ENCODE results near the gene CACNA1C. TPM values are rescaled to one million over a fixed set of nuclear protein-coding genes. Genes with fewer than 3 reads are reported as not detected.

CACNA1C gene
- total and polyA plus RNA-seq, 2 donors (not counting 1 experiment from before 2014, with no cell fraction given), result 0.01 to 0.02 TPM

DNA sequence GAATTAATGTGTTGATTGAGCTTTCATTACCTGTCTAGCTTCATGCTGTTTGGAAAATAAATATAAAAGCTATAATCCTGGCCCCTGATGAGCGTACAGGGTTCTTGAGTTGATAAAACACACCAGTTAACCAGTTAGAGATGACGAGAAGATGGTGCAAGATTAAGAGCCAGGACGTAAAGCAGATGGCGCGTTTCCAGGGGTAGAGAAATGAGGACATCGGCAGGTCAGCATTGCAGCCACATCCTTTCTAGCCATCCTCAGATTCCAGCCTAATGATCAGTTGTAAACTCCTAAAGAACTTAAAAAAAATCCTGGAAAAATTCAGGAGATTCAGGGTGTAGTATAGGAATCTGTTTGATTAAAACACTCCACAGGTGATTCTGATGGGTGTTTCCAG lies 203.7 kb downstream of the CACNA1C start:
- Histone ChIP-seq H3K27me3 (replicated peaks in 1 of 4; ENCODE audit: control extremely low read depth in 1 of 4, control insufficient read depth in 3 of 4, insufficient read depth in 4 of 4, low read length in 3 of 4) (no peaks in the 10 kb centered on the region), H3K4me2 (replicated peaks; ENCODE audit: low read depth, low read length, poor library complexity, severe bottlenecking) (no peak overlapping the region), H2AFZ (ENCODE audit: insufficient read depth, low read depth, low read length, poor library complexity, severe bottlenecking) (no peak overlapping the region), H3K9ac (ENCODE audit: low read length) (no peak overlapping the region), H3K4me1 (ENCODE audit: control insufficient read depth in 2 of 2, insufficient read depth in 2 of 2, low read length in 2 of 2) (no peaks in the 10 kb centered on the region), H3K4me3 (ENCODE audit: control extremely low read depth in 1 of 5, extremely low read depth in 1 of 5, insufficient read depth in 1 of 5, low read depth in 2 of 5, low read length in 4 of 5) (no peak overlapping the region), H4K20me1 (ENCODE audit: control insufficient read depth, insufficient read depth, low read length, poor library complexity, severe bottlenecking) (no peaks in the 10 kb centered on the region), H3K27ac (ENCODE audit: low read length in 2 of 2) (no peak overlapping the region), H3K79me2 (ENCODE audit: control insufficient read depth, insufficient read depth, low read length) (no peaks in the 10 kb centered on the region), H3K9me3 (ENCODE audit: control extremely low read depth in 1 of 3, control insufficient read depth in 2 of 3, insufficient read depth in 1 of 3, low read length in 2 of 3) (no peaks in the 10 kb centered on the region), H3K36me3 (replicated peaks in 1 of 2; ENCODE audit: control extremely low read depth in 1 of 2, control insufficient read depth in 1 of 2, extremely low read depth in 1 of 2, insufficient read depth in 2 of 2, low read length in 1 of 2) (no peaks in the 10 kb centered on the region)
- ChIA-PET CTCF (no interaction called here), POLR2A (no interaction called here)
- H3K27ac Mint-ChIP-seq, result no peak overlapping the region
- DNase-seq, result no peak
- ATAC-seq (ENCODE audit: low read depth), result no peak
- TF ChIP-seq EZH2 (IDR thresholded peaks at IDR 0.05; ENCODE audit: borderline replicate concordance, insufficient read depth, low read depth, low read length, poor library complexity, severe bottlenecking), result no peak
- TF ChIP-seq, protein P1, sequence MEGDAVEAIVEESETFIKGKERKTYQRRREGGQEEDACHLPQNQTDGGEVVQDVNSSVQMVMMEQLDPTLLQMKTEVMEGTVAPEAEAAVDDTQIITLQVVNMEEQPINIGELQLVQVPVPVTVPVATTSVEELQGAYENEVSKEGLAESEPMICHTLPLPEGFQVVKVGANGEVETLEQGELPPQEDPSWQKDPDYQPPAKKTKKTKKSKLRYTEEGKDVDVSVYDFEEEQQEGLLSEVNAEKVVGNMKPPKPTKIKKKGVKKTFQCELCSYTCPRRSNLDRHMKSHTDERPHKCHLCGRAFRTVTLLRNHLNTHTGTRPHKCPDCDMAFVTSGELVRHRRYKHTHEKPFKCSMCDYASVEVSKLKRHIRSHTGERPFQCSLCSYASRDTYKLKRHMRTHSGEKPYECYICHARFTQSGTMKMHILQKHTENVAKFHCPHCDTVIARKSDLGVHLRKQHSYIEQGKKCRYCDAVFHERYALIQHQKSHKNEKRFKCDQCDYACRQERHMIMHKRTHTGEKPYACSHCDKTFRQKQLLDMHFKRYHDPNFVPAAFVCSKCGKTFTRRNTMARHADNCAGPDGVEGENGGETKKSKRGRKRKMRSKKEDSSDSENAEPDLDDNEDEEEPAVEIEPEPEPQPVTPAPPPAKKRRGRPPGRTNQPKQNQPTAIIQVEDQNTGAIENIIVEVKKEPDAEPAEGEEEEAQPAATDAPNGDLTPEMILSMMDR (IDR thresholded peaks at IDR 0.05), result no peak
- H3K9me3 Mint-ChIP-seq (ENCODE audit: insufficient read depth), result no peaks in the 10 kb centered on the region
- peaks cover 4% of the 10 kb centered on the region for H3K4me1 Mint-ChIP-seq
- H3K27me3 Mint-ChIP-seq, result no peaks in the 10 kb centered on the region
- intact Hi-C loops (cut with micrococcal nuclease), result no loop called here
- H3K4me3 Mint-ChIP-seq, result no peak overlapping the region
- no CpG with 5 or more reads among the region's 6 CpGs for WGBS (ENCODE audit: insufficient coverage)

DNA sequence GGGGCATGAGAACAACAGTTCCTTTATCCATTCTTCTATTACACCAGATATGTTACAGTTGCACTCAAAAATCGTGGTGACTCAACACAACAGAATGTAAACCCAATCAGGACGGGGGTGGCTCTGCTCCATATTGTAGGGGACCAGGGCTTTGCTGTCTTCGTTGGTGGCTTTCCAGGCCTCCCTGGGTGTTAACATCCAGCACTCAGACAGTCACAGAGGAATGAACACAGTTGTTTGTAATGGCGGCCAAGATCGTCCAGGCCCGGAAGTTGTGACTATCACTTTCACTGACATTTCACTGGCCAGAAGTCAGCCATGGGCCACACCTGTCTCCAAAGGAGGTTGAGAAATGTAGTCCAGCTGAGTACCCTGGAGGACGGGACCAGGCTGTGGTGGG lies 204.1 kb downstream of the CACNA1C start:
- no peaks in the 10 kb centered on the region for H4K20me1 ChIP-seq (ENCODE audit: control insufficient read depth, insufficient read depth, low read length, poor library complexity, severe bottlenecking)
- H3K9ac ChIP-seq (ENCODE audit: low read length), result no peak overlapping the region
- no peak for ATAC-seq (ENCODE audit: low read depth)
- DNase-seq, result no peak
- 94% methylated on average over 7 of the region's 7 CpGs for WGBS (ENCODE audit: insufficient coverage)
- H3K4me2 ChIP-seq (replicated peaks; ENCODE audit: low read depth, low read length, poor library complexity, severe bottlenecking), result no peak overlapping the region
- H3K9me3 ChIP-seq (ENCODE audit: control extremely low read depth in 1 of 3, control insufficient read depth in 2 of 3, insufficient read depth in 1 of 3, low read length in 2 of 3), result no peaks in the 10 kb centered on the region
- no peak overlapping the region for H3K4me3 Mint-ChIP-seq
- H2AFZ ChIP-seq (ENCODE audit: insufficient read depth, low read depth, low read length, poor library complexity, severe bottlenecking), result no peak overlapping the region
- intact Hi-C loops (cut with micrococcal nuclease), result no loop called here
- no peak overlapping the region for H3K27ac ChIP-seq (ENCODE audit: low read length in 2 of 2)
- no peaks in the 10 kb centered on the region for H3K27me3 ChIP-seq (replicated peaks in 1 of 4; ENCODE audit: control extremely low read depth in 1 of 4, control insufficient read depth in 3 of 4, insufficient read depth in 4 of 4, low read length in 3 of 4)
- H3K27ac Mint-ChIP-seq, result no peak overlapping the region
- H3K4me1 Mint-ChIP-seq, result peaks cover 4% of the 10 kb centered on the region
- POLR2A ChIA-PET, result no interaction called here
- no peaks in the 10 kb centered on the region for H3K4me1 ChIP-seq (ENCODE audit: control insufficient read depth in 2 of 2, insufficient read depth in 2 of 2, low read length in 2 of 2)
- no peak for TF ChIP-seq EZH2 (IDR thresholded peaks at IDR 0.05; ENCODE audit: borderline replicate concordance, insufficient read depth, low read depth, low read length, poor library complexity, severe bottlenecking)
- TF ChIP-seq, protein P1 (IDR thresholded peaks at IDR 0.05), result no peak
- H3K9me3 Mint-ChIP-seq (ENCODE audit: insufficient read depth), result no peaks in the 10 kb centered on the region
- no peaks in the 10 kb centered on the region for H3K27me3 Mint-ChIP-seq
- H3K79me2 ChIP-seq (ENCODE audit: control insufficient read depth, insufficient read depth, low read length), result no peaks in the 10 kb centered on the region
- CTCF ChIA-PET, result no interaction called here
- no peaks in the 10 kb centered on the region for H3K36me3 ChIP-seq (replicated peaks in 1 of 2; ENCODE audit: control extremely low read depth in 1 of 2, control insufficient read depth in 1 of 2, extremely low read depth in 1 of 2, insufficient read depth in 2 of 2, low read length in 1 of 2)
- H3K4me3 ChIP-seq (ENCODE audit: control extremely low read depth in 1 of 5, extremely low read depth in 1 of 5, insufficient read depth in 1 of 5, low read depth in 2 of 5, low read length in 4 of 5), result no peak overlapping the region

Measured in B cell (primary cell).